ENCODE measurements around the gene NPTN. TPM values are rescaled to one million over a fixed set of nuclear protein-coding genes. Genes with fewer than 3 reads are reported as not detected.

NPTN gene
- total and polyA plus RNA-seq, 9 of the 15 experiments (the other 6 are each of a cell fraction or from before 2014, with no cell fraction given) = 9.6 to 48.5 (median 21.7) TPM

DNA sequence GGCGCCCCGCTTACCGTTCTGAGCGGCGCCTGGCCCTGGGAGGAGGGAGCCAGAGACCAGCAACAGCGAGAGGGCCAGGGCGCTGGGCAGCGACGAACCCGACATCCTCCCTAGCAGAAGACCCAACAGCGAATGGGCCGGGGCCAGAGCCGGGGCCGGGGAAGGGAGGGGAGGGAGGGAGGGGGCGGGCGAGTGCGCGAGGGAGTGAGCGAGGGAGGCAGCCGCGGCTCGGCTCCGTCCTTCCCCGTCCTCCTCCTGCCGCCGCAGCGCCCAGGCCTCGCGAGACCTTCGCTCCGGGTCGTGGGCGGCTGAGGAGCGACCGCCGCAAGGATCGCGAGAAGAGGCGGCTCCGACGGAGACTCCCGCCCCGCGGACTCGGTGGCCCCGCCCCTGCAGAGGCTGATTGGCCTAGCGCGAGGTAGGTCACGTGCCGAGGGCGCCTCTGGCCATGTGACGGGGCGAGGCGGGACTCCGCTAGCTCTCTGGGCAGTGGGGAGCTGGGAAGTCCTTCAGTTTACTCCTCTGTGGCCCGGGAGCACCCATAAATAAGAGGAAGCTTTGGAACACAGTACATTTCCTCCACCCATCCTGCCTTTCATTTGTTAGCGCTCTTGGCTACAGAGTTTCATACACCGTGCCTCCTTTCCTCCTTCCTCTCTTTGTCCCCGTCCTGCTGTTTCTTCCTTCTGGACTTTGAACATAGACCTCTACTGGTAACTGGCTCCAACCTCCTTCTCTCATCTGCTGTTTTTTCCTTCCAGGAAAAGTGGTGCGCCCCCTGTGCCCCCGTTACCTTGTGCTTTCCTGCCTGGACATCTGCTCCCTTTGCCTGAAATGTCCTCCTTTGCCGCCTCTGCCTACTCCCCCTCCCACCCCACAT, at the start of gene NPTN (continued):
- TF ChIP-seq ZBTB17 (CRISPR knock-in tag; IDR thresholded peaks at IDR 0.05) (no peak), PHB2 (IDR thresholded peaks at IDR 0.05; ENCODE audit: low read depth) (0 out of 2 replicates have a peak, but pooled peaks have one; percentile 13), SIN3A (IDR thresholded peaks at IDR 0.05; ENCODE audit: borderline replicate concordance in 2 of 2, control insufficient read depth in 1 of 2, low read depth in 2 of 2, low read length in 2 of 2) (peak in 1 of 2 experiments; percentile 10; a peak in 1 of 4 replicates), SREBF2 (CRISPR knock-in tag; IDR thresholded peaks at IDR 0.05) (peak; percentile 98; the same call in 1 of the 2 replicates), MAFF (IDR thresholded peaks at IDR 0.05; ENCODE audit: low read length) (peak; percentile 18; the same call in 1 of the 2 replicates), PML (IDR thresholded peaks at IDR 0.05; ENCODE audit: low read length) (peak; percentile 48; the same call in 1 of the 2 replicates), NCOA1 (IDR thresholded peaks at IDR 0.05; ENCODE audit: low read depth) (0 out of 2 replicates have a peak, but pooled peaks have one; percentile 17), RCOR1 (IDR thresholded peaks at IDR 0.05; ENCODE audit: borderline replicate concordance in 1 of 2, low read depth in 2 of 2, low read length in 2 of 2) (0 out of 4 replicates have a peak, but pooled peaks of 1 of the 2 experiments have one; percentile 59), CREB5 (CRISPR knock-in tag; IDR thresholded peaks at IDR 0.05) (no peak), TOE1 (IDR thresholded peaks at IDR 0.05; ENCODE audit: borderline replicate concordance) (peak; percentile 98), TOE1 (CRISPR knock-in tag; IDR thresholded peaks at IDR 0.05; ENCODE audit: borderline replicate concordance, low read depth) (no peak), SOX6 (IDR thresholded peaks at IDR 0.05) (no peak; the same call in 1 of the 2 replicates), HDAC2 (IDR thresholded peaks at IDR 0.05) (peak; percentile 22; the same call in 1 of the 2 replicates), POLR2B (IDR thresholded peaks at IDR 0.05; ENCODE audit: low read depth, partially characterized antibody) (peak; percentile 72), ZBTB9 (CRISPR knock-in tag; IDR thresholded peaks at IDR 0.05) (0 out of 2 replicates have a peak, but pooled peaks have one; percentile 65), NCOR1 (IDR thresholded peaks at IDR 0.05) (no peak), RREB1 (CRISPR knock-in tag; IDR thresholded peaks at IDR 0.05) (0 out of 2 replicates have a peak, but pooled peaks have one; percentile 61)
- TF ChIP-seq, protein P1, sequence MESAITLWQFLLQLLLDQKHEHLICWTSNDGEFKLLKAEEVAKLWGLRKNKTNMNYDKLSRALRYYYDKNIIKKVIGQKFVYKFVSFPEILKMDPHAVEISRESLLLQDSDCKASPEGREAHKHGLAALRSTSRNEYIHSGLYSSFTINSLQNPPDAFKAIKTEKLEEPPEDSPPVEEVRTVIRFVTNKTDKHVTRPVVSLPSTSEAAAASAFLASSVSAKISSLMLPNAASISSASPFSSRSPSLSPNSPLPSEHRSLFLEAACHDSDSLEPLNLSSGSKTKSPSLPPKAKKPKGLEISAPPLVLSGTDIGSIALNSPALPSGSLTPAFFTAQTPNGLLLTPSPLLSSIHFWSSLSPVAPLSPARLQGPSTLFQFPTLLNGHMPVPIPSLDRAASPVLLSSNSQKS (CRISPR knock-in tag; IDR thresholded peaks at IDR 0.05) = no peak
